Measurements from ENCODE around the gene PHLDB1. TPM values are rescaled to one million over a fixed set of nuclear protein-coding genes. Genes with fewer than 3 reads are reported as not detected.
"Not testable (repeated sequence)": the region's sequence is repeated elsewhere in the genome, so short reads cannot be mapped to it uniquely, and the experiment has no call there.

The PHLDB1 gene
- total RNA-seq, 1 donor from 2014 or later = 2.2 TPM

DNA sequence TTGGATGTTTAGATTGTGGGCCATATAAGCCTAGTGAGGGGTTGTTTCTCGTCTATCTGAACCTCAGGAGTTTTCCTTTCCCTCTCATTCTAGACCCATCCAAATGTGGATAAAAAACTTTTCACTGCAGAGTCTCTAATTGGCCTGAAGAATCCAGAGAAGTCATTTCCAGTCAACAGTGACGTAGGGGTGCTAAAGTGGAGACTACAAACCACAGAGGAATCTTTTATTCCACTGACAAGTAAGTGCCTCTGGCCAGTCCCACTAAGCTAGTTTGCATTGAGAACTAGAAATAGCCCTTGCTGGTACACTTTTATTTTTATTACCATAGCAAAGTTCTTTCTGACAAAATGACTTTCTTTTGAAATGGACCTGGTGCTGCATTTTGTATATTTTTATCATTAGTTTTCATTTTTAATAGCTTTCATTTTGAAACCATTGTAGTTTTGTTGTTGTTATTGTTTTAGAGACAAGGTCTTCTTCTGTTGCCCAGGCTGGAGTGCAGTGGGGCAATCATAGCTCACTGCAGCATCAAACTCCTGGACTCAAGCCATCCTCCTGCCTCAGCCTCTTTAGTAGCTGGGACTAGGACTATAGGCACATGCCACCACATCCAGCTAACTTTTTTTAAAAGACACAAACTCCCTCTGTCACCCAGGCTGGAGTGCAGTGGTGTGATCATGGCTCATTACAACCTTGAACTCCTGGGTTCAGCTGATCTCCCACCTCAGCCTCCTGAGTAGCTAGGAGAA lies 14.6 kb upstream of the PHLDB1 start:
- Mint-ChIP-seq H3K9me3 (no peaks in the 10 kb centered on the region), H3K27me3 (ENCODE audit: low read depth) (no peaks in the 10 kb centered on the region), H3K4me3 (ENCODE audit: low read depth) (no peak overlapping the region), H3K4me1 (ENCODE audit: low read depth) (peaks cover 12% of the 10 kb centered on the region), H3K27ac (no peak overlapping the region), H3K36me3 (ENCODE audit: low read depth) (peaks cover 70% of the 10 kb centered on the region)
- DNase-seq (ENCODE audit: low spot score) = no peak
- intact Hi-C loops (cut with micrococcal nuclease) = no loop called here

DNA sequence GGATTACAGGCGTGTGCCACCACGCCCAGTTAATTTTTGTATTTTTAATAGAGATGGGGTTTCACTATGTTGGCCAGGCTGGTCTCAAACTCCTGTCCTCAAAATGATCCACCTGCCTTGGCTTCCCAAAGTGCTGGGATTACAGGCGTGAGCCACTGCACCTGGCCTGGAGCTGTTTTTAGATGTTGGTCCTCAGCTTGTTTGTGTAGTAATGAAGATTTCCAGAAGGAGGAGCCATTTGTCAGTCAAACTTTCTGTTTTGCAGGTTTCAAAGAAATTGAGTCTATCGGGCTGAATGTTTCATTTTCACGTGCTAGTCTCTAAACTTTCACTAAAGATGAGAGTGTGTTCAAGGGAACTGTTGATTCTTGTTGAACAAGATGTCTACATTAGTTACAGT lies 12.4 kb upstream of the PHLDB1 start:
- intact Hi-C loops (cut with micrococcal nuclease) = loop anchor here (1.0 to 2.0 kb wide), 3 partner anchors 16 to 64 kb away; partner anchors contain the start of gene ARCN1

DNA sequence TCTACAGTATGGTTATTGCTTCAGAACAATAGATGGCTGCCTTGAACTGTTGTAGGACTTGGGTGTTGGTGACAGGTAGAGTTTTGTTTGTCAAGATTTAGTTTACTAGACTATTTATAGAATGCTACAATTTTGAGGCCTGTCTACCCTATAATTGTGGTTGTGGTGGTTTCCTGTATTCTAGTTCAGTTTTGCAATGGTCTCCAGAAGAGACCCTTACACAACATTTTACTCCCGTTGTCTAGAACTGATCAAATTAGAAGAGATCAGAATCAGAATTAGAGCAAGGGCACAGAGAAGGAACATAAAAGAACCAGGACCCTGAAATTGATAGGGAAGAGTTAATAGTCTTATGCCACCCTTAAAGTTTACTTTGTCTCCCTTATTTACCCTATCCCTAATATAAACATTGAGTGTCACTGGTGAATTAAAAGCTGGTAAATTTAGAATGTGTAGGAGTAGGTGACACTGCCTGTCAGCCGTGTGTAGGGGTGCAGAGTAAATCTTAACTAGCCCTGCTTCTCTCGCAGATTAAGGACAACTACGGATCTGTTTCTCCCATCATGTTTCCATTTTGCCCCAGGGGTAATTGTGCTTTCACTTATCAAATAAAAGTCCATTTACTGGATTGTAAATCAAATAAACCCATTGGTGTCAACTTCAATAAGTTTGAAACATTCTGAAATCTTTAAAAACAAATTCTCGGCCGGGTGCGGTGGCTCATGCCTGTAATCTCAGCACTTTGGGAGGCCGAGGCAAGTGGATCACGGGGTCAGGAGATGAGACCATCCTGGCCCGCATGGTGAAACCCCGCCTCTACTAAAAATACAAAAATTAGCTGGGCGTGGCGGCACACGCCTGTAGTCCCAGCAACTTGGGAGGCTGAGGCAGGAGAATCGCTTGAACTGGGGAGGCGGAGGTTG lies 10.9 kb upstream of the PHLDB1 start:
- Mint-ChIP-seq H3K4me1 (ENCODE audit: low read depth) (peaks cover 12% of the 10 kb centered on the region), H3K27ac (no peak overlapping the region), H3K4me3 (ENCODE audit: low read depth) (no peak overlapping the region), H3K9me3 (no peaks in the 10 kb centered on the region), H3K27me3 (ENCODE audit: low read depth) (no peaks in the 10 kb centered on the region), H3K36me3 (ENCODE audit: low read depth) (peaks cover 71% of the 10 kb centered on the region)
- intact Hi-C loops (cut with micrococcal nuclease) = no loop called here
- no peak for DNase-seq (ENCODE audit: low spot score)

More for the DNA sequence above, 12.4 kb upstream of the PHLDB1 start:
- not testable (repeated sequence) for H3K9me3 Mint-ChIP-seq; H3K27ac Mint-ChIP-seq; H3K4me3 Mint-ChIP-seq (ENCODE audit: low read depth); DNase-seq (ENCODE audit: low spot score); H3K27me3 Mint-ChIP-seq (ENCODE audit: low read depth)
- H3K4me1 Mint-ChIP-seq (ENCODE audit: low read depth) = peaks cover 12% of the 10 kb centered on the region
- peaks cover 75% of the 10 kb centered on the region for H3K36me3 Mint-ChIP-seq (ENCODE audit: low read depth)

DNA sequence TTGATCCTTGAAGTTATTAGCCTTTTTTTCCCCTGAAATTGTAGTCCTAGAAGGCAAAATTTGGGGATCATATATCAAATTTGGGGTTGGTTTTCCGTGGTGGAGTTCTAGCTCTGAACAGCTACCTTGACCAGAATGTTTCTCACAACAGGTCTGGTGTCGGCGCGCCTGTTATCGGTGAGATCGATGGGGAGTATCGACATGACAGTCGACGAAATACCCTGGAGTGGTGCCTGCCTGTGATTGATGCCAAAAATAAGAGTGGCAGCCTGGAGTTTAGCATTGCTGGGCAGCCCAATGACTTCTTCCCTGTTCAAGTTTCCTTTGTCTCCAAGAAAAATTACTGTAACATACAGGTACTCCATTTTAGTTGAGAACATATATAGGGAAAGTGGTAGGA lies 9.9 kb upstream of the PHLDB1 start:
- H3K4me3 Mint-ChIP-seq (ENCODE audit: low read depth) = no peak overlapping the region
- no peak for DNase-seq (ENCODE audit: low spot score)
- peaks cover 12% of the 10 kb centered on the region for H3K4me1 Mint-ChIP-seq (ENCODE audit: low read depth)
- H3K9me3 Mint-ChIP-seq = no peaks in the 10 kb centered on the region
- intact Hi-C loops (cut with micrococcal nuclease) = no loop called here
- peaks cover 78% of the 10 kb centered on the region for H3K36me3 Mint-ChIP-seq (ENCODE audit: low read depth)
- H3K27me3 Mint-ChIP-seq (ENCODE audit: low read depth) = no peaks in the 10 kb centered on the region
- H3K27ac Mint-ChIP-seq = no peak overlapping the region

DNA sequence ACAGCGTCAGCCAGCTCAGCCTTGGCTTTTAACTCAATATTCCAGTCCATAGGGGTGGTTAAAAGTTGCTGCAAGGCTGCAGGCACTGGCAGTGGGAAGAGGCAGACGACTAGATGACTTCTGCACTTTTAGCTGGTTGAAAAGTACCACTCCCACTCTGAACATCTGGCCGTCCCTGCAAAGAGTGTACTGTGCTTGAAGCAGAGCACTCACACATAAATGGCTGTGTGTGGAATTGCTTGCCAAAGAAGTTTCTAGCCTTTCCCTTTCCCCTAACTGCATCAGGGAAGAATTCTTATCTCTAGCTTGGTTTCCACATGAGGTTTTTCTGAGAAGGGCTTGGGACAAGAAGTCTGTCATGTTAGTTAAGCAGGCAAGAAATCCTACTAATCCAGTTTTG lies 5.1 kb upstream of the PHLDB1 start:
- H3K27ac Mint-ChIP-seq = no peak overlapping the region

DNA sequence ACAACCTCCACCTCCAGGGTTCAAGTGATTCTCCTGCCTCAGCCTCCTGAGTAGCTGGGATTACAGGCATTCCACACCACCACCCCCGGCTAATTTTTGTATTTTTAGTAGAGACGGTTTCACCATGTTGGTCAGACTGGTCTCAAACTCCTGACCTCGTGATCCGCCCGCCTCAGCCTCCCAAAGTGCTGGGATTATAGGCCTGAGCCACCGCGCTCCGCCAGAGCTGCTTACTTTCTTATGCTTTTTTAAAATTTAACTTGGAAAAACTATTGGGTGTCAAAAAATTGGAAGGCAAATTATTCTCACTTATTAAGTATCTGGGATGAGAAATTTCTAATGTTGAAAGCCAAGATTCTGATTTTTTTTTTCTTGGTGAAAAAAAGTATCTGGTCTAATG lies 3.7 kb upstream of the PHLDB1 start:
- H3K9me3 Mint-ChIP-seq = not testable (repeated sequence)

More for the DNA sequence above, 5.1 kb upstream of the PHLDB1 start:
- intact Hi-C loops (cut with micrococcal nuclease) = no loop called here
- Mint-ChIP-seq H3K27me3 (ENCODE audit: low read depth) (peaks cover 7% of the 10 kb centered on the region), H3K4me1 (ENCODE audit: low read depth) (no peaks in the 10 kb centered on the region), H3K4me3 (ENCODE audit: low read depth) (no peak overlapping the region), H3K36me3 (ENCODE audit: low read depth) (peaks cover 39% of the 10 kb centered on the region), H3K9me3 (no peaks in the 10 kb centered on the region)
- no peak for DNase-seq (ENCODE audit: low spot score)

DNA sequence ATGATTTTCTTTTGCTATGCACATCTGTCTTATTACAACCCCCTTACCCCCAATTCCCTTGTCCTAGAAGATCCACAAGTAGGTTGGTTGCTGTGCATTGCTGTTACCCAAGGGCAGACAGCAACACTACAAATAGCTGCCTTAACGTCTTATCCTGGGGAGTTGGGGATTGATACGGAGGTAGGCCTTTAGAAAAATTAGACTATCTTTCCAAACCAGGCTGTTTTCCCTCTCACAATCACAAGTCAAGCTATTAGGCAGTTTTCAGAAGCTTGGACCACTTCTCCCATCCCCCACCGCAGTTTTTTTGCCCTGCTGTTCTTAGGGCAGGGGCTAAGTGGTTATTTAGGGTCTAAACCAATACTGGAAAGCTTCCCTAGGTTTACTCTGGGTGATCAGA lies 2.8 kb upstream of the PHLDB1 start:
- Mint-ChIP-seq H3K9me3 (no peaks in the 10 kb centered on the region), H3K27me3 (ENCODE audit: low read depth) (peaks cover 16% of the 10 kb centered on the region), H3K36me3 (ENCODE audit: low read depth) (peaks cover 26% of the 10 kb centered on the region), H3K4me3 (ENCODE audit: low read depth) (no peak overlapping the region), H3K4me1 (ENCODE audit: low read depth) (peaks cover 10% of the 10 kb centered on the region), H3K27ac (no peak overlapping the region)
- intact Hi-C loops (cut with micrococcal nuclease) = no loop called here
- DNase-seq (ENCODE audit: low spot score) = no peak

More for the DNA sequence above, 3.7 kb upstream of the PHLDB1 start:
- peaks cover 31% of the 10 kb centered on the region for H3K36me3 Mint-ChIP-seq (ENCODE audit: low read depth)
- H3K4me3 Mint-ChIP-seq (ENCODE audit: low read depth); intact Hi-C loops (cut with micrococcal nuclease); H3K4me1 Mint-ChIP-seq (ENCODE audit: low read depth); H3K27ac Mint-ChIP-seq; DNase-seq (ENCODE audit: low spot score); H3K27me3 Mint-ChIP-seq (ENCODE audit: low read depth): not testable (repeated sequence)

DNA sequence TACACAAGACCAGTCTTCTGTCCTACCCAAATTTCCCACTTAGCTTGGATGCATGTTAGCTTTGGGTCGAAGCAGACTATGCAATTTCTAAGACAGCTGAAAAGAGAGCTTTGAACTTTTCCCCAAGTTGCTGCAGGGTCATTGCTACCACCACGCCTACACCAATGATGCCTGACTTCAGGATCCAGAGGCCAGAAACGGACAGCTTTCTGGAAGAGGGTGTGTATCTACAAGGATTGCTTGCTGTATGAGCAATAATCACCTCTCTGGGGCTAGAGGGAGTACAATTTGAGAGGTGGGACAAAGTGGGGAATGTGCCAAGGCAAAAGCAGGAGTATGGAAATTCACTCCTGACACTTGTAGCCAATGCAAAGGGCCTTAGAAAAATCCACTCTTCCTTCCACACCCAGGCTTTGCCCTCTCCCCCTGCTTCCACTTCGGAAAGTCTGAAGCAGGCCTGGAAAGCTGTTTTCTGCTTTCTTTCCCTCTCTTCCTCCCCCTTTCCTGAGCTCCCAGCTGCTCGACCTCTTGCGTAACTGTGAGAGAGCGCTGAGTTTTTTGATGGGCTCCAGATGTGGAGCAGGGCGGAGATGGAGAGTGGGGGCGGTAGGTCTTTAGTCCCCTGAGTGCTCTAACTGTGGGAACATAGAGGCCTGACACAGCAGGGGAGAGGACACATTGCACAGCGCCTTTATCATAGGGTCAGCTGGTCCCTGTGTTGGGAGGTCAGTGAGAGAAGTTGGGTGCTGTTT lies 2.1 kb upstream of the PHLDB1 start:
- Mint-ChIP-seq H3K4me1 (ENCODE audit: low read depth) (peaks cover 14% of the 10 kb centered on the region), H3K27ac (no peak overlapping the region), H3K4me3 (ENCODE audit: low read depth) (no peak overlapping the region), H3K36me3 (ENCODE audit: low read depth) (peaks cover 20% of the 10 kb centered on the region), H3K9me3 (no peaks in the 10 kb centered on the region), H3K27me3 (ENCODE audit: low read depth) (peaks cover 21% of the 10 kb centered on the region)
- DNase-seq (ENCODE audit: low spot score) = no peak
- intact Hi-C loops (cut with micrococcal nuclease) = no loop called here

DNA sequence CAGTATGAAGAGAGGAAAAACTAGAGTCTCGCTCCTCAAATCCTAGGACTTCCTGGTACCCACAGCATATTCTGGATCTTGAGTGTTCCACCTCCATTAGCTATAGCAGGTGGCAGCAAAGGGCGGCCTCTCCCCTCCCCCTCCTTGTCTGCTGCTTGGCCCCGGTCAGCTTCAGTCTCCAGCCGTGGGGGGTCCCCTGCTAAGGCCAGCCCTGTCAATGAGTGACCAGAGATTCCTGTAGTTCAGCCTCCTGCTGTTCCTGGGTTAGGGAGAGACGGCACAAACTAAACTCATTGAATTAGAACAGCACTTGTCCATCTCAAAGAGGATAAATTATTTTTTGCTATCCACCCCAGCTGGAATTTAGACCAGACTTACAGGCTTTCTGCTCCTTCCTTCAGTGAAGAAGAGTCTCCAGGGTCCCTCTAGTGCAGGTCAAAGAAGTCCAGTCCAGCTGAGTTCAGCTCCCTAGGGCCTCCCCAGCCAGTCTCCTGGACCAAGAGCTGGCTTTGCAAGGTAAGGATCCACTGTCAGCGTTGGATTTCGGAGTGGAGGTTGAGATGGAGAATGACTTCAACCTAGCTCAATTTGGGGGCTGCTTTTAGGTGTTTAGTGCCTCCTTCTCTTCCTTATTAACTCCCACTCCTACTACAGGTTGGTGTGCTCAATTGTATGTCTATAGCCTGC lies 1.1 kb upstream of the PHLDB1 start:
- Mint-ChIP-seq H3K4me1 (ENCODE audit: low read depth) (peaks cover 17% of the 10 kb centered on the region), H3K36me3 (ENCODE audit: low read depth) (peaks cover 14% of the 10 kb centered on the region), H3K9me3 (no peaks in the 10 kb centered on the region), H3K27me3 (ENCODE audit: low read depth) (peaks cover 23% of the 10 kb centered on the region), H3K4me3 (ENCODE audit: low read depth) (no peak overlapping the region), H3K27ac (no peak overlapping the region)
- DNase-seq (ENCODE audit: low spot score) = no peak
- intact Hi-C loops (cut with micrococcal nuclease) = no loop called here

DNA sequence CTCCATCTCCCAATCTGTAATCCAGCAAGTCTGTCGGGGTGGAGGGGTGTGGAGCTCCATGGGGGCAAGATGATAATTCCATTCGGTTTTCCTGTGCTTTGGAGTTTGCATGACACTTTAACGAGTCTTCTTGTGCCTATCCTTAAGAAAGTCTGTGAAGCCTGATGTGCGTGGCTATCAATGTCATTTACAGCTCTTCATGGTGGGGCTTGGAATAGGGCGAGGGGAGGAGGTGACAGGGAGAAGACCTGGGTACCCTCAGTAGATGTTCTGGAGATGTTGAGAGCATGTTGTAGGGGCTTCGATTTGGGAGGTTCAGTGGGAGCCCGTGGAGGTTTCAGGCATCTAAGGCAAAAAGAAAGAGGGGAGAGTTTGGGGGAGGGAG lies 579 bp upstream of the PHLDB1 start:
- Mint-ChIP-seq H3K4me3 (ENCODE audit: low read depth) (no peak overlapping the region), H3K27me3 (ENCODE audit: low read depth) (peaks cover 24% of the 10 kb centered on the region), H3K27ac (no peak overlapping the region), H3K9me3 (no peaks in the 10 kb centered on the region), H3K36me3 (ENCODE audit: low read depth) (peaks cover 10% of the 10 kb centered on the region), H3K4me1 (ENCODE audit: low read depth) (peaks cover 18% of the 10 kb centered on the region)
- no peak for DNase-seq (ENCODE audit: low spot score)
- intact Hi-C loops (cut with micrococcal nuclease) = no loop called here

DNA sequence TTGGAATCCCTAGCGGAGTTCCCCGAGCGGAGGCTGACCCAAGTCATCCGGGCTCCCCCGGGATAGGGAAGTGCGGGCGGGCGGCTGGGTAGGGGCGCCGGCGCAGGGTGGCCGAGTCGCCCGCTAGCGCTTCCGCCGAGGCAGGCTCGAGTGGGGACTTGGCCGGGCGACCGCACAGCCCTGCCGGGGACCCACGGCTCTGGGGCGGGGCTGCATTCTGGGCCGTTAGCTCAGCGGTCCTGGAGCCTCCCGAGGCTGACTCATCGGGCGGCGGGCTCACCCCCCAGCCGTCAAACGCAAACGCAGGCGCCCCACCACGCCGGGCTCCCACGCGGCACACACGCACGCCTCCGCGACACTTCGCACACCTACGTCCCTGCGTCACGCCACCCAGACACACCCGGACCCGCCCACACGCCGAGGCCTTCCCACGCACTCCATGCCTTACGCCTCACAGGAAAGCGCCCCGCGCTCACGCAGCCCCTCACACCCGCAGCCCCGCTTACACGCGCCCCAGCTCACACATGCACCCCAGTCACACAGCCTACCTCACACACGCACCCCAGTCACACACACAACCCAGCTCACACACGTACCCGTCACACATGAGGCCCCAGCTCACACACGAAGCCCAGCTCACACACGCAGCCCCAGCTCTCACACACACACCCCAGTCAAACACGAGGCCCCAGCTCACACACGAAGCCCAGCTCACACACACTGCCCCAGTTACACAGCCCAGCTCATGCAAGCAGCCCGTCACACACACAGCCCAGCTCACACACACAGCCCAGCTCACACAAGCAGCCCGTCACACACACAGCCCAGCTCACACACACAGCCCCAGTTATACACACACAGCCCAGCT lies 1.2 kb downstream of the PHLDB1 start:
- peak overlapping the region; percentile 69 for H3K4me3 Mint-ChIP-seq (ENCODE audit: low read depth)
- DNase-seq (ENCODE audit: low spot score) = peak; percentile 46
- H3K36me3 Mint-ChIP-seq (ENCODE audit: low read depth) = no peaks in the 10 kb centered on the region
- H3K27ac Mint-ChIP-seq = peak overlapping the region; percentile 10
- H3K4me1 Mint-ChIP-seq (ENCODE audit: low read depth) = peaks cover 18% of the 10 kb centered on the region
- intact Hi-C loops (cut with micrococcal nuclease) = no loop called here
- H3K27me3 Mint-ChIP-seq (ENCODE audit: low read depth) = peaks cover 30% of the 10 kb centered on the region
- no peaks in the 10 kb centered on the region for H3K9me3 Mint-ChIP-seq
